ENCODE data around the gene CNTFR.

GRCh38 chr9:34582787-34583186, 6.7 kb downstream of the CNTFR start:
- TF ChIP-seq FOXK2 (IDR thresholded peaks at IDR 0.05): no peak
- TF ChIP-seq NFRKB (IDR thresholded peaks at IDR 0.05): no peak
- TF ChIP-seq TARDBP (IDR thresholded peaks at IDR 0.05): no peak
- TF ChIP-seq FOXM1 (IDR thresholded peaks at IDR 0.05; ENCODE audit: borderline replicate concordance): no peak
- TF ChIP-seq ZNF384 (IDR thresholded peaks at IDR 0.05): no peak
- no peak for TF ChIP-seq HDGF (IDR thresholded peaks at IDR 0.05; ENCODE audit: borderline replicate concordance)
- no peak for TF ChIP-seq ARNT (IDR thresholded peaks at IDR 0.05)
- no peak for TF ChIP-seq SP1 (IDR thresholded peaks at IDR 0.05)
- no peak for TF ChIP-seq FOXA1 (IDR thresholded peaks at IDR 0.05)
